Stimulated activated CD4-positive, alpha-beta T cell treated with anti-CD3 and anti-CD28 coated beads, TNF-alpha, amount 100 ng/mL, for 4 hours (primary cell): ENCODE data around the gene SCN11A.
"Not testable (repeated sequence)": the region's sequence is repeated elsewhere in the genome, so short reads cannot be mapped to it uniquely, and the experiment has no call there.

Experiments used
- DNase-seq, 3 experiments: peaks; one replicate each; pipeline ENCODE4 v3.0.0-alpha.2; 2020; ENCODE audit warnings: low read depth in 3 of 3

Gene SCN11A

DNA sequence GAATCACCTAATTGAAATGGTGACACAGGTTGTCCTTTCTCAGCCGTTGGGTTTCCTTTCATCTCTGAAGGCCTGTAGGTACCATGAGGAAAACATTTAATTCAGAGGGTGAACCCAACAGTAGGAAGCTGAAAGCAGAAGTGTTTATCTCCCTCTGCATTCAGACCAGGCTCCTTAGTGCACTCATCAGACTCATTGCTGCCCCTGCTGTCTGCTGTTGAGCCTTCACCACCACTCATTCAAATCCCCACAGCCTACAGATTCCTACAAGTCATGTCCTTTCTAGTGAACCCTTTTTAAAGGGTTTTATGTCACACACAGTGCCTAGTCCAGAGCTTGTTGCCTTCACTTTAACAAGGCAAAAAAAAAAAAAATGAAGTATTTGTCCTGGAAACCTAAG, 13.5 kb upstream of the SCN11A start:
- no peak for DNase-seq

DNA sequence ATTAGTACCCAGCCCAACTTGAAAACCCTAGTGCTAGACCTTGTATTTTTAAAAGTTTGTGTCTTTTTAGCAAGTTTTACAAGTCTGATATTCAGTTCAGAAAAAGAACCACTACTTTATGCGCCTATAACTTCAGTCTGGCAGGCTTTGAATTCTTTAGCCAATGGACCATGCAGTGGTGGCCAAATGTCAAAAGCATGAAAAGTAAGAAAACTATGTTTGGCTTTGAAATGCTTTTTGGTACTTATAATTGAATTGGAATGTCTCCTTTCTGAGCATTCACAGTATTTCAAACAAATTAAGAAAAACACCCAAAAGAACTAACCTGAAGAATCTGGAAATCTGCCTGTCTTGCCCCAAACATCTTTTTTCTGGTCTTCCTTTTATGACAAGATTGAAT, 12.9 kb upstream of the SCN11A start:
- DNase-seq, result no peak

DNA sequence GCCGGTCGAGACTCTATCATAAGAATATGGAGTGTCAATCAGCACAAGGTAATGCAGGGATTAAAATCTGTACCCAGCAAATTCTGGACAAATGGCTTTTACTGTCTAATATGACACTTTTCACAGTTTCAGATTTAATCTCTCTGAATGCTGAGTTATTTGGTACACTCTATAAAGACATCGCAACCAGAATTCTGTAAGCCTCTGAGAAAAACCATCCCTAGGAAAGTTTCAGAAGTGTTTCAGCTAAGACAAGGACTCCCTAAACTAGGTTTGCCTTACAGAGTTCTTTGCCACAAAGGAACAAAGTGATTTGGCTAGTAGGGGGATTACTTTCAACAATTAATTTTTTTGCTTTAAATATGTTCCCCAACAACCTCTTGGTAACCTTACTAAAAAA, 11.4 kb upstream of the SCN11A start:
- no peak for DNase-seq

DNA sequence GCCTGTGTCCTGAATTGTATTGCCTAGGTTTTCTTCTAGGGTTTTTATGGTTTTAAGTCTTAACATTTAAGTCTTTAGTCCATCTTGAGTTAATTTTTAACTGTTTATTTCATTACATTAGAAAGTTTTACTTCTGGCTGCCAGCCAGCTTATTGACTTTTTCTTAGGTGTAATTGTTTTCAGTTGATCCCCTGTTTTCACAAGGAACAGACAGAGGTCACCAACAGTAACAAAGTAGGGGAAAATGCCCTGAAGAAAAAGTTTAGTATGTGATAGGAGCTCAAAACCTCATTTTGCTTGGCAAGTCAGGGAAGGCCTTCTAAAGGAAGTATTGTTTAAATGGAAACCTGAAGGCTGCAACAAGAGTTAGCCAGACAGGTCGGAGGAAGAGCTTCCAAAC, 10.4 kb upstream of the SCN11A start:
- DNase-seq, result no peak

DNA sequence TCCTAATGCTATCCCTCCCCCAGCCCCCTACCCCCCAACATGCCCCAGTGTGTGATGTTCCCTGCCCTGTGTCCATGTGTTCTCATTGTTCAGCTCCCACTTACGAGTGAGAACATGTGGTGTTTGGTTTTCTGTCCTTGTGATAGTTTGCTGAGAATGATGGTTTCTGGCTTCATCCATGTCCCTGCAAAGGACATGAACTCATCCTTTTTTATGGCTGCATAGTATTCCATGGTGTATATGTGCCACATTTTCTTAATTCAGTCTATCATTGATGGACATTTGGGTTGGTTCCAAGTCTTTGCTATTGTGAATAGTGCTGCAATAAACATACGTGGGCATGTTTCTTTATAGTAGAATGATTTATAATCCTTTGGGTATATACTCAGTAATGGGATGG, 9.5 kb upstream of the SCN11A start:
- DNase-seq, result not testable (repeated sequence)

DNA sequence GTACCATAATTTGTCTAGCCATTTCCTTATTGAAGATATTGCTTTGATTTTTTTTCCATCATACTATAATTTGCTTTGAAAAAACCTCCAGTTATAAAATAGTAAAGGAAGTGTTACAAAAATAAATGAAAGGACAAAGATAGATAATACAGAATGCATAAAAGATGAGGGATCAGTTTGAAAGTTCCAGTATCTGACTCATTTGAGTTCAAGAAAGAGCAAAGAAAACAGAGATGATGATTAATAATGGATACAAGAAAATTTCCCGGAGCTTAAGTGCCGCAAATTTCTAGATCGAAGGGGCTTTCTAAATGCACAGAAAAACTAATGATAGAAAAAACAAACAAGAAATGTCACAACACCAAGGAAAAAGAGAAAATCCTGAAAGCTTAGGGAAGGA, 4.4 kb upstream of the SCN11A start:
- DNase-seq, result no peak

DNA sequence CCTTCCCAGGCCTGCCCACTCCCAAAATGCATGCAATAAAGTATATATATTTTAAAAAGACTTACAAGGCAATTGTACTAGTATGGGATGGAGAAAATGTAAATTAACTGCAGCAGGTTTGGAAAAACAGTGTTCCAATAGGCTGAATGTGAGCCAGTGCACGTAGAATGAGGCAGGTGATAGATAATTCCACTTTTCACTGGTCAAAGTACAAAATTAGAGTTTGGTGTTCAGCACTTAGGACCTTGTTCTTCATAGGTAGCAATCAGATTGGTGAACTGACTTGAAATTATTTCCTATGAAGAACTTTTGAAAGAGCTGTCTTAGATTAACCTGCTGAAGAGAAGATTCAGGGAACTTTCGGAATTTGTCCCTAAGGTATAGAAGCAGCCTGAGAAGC, 2.0 kb upstream of the SCN11A start:
- no peak for DNase-seq

DNA sequence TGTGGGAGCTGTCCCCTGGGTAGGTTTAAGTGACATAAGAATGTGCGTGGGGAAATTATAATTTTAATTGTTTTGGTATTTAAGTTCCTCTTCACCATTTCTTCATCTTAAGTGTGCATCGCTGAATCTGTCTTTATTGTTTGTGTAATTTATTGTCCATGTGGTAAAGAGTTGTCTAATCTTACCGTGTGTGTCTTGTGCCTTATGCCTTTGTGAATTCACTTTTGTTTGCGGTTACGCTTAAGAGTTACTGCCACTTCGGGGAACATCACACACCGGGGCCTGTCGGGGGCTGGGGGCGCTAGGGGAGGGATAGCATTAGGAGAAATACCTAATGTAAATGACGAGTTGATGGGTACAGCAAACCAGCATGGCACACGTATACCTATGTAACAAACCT, 839 bp upstream of the SCN11A start:
- DNase-seq, result no peak

DNA sequence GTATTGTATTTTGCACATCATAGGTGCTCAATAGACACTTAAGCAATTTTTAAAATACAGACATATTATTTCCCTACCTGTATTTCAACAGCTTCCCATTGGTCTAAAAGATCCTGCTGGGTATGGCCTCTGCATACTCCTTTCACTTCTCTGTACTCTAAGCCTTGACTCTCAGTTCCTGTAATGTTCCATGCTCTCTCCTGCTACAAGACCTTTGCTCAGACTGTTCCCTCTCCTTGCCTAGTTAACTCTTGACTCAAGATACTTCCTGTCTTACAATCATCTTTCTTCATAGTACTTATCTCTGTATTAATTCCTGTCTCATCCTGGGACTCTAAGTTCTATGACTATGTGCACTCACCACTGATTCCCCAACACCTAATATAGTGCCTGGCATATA, 1.7 kb downstream of the SCN11A start:
- DNase-seq, result no peak

DNA sequence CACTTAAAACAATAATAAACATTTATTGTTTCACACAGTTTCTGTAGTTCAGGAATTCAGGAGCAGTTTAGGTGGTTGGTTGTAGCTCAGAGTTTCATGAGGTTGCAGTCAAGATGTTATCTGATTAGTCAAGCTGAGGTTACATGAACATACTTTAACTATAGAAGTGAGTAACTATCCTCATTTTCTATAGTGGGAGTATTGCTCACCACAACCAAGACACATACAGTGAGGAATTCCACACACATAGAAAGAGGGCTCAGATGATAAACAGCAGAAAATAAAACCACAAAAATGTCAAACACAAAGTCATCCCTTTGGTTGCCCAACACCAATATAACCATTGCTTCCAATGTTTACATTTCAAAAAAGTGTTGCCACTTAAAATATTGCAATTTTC, 13.6 kb downstream of the SCN11A start:
- DNase-seq, result no peak

DNA sequence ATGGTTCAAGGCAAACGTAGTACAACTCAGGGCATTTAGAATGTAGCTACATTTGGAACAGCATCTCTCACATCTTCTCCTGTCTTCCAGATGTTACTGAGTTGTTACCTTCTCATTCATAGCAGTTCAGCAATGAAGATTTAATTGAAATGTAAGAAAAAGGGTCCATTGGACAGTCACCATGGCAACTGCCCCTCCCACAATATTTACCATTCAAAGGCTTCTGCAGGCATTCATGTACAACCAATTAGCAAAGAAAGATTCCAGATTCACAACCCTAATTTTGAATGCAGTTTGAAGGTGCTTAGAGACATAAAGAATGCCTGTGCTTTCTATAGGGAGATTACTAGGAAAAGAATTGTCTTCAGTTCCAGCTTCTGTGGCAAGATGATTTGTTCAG, 22.2 kb downstream of the SCN11A start:
- DNase-seq, result no peak

DNA sequence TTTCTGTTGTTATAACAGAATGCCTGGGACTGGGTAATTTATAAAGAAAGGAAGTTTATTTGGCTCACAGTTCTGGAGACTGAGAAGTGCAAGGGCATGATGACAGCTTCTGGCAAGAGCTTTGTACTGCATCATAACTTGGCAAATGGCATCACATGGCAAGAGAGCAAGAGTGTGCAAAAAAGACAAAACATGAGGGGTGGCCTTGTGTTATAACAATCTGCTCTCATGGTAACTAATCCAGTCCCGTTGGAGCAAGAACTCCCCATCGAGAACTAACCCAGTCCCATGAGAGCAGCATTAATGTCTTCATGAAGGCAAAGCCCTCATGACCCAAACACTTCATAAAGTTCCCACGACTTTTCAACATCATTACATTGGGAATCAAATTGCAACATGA, 23.2 kb downstream of the SCN11A start:
- no peak for DNase-seq

DNA sequence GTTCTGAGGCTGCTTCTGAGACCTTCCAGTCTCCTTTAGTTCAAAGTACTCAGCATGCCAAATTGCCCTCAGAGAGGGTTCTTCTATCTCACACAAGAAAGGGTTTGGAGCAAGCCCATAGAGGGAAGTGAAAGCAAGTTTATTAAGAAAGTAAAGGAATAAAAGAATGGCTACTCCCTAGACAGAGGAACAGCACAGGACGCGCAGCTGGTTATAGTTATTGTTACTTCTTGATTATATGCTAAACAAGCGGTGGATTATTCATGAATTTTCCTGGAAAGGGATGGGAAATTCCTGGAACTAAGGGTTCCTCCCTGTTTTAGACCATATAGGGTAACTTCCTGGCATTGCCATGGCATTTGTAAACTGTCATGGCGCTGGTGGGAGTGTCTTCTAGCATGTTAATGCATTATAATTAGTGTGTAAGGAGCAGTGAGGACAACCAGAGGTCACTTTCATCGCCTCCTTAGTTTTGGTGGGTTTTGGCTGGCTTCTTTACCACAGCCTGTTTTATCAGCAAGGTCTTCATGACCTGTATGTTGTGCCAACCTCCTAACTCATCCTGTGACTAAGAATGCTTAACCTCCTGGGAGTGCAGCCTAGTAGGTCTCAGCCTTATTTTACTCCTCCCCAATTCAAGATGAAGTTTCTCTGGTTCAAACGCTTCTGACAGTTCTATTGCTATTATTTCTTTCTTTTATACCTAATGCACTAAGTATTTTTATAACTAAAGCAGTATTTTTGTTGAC, 26.3 kb downstream of the SCN11A start:
- no peak for DNase-seq

DNA sequence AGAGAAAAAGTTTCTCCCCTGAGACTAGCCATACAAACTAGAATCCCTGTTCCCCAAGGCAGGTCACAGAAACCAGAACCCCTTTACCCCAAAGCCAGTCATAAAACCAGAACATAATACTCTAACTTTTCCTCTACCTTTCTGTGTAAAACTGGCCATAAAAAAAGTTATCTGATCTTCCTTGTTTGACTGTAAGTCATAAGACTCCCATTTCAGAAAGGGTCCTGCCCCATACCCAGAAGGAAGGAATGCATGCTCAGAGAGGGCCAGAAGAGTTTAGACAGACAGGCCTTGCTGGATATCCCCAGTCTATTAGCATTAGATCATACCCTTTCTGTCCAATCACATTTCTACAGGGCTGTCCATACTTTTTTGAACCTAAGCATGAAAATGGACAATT, 27.2 kb downstream of the SCN11A start:
- DNase-seq, result no peak

DNA sequence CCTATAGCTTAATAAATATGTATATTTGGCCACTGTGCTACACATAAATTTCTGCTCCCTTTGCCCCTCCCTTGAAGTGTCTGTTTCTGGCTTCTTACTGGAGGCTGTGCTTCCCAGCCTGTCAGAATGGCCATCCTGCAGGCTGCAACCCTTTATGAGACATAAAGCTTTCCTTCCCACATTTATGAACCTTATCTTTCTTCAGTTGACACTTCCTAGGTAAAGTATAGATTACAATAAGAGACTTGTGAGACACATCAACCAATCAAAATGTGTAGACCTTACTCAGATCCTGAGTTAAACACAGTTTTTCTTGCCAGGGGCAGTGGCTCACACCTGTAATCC, 29.5 kb downstream of the SCN11A start:
- no peak for DNase-seq

DNA sequence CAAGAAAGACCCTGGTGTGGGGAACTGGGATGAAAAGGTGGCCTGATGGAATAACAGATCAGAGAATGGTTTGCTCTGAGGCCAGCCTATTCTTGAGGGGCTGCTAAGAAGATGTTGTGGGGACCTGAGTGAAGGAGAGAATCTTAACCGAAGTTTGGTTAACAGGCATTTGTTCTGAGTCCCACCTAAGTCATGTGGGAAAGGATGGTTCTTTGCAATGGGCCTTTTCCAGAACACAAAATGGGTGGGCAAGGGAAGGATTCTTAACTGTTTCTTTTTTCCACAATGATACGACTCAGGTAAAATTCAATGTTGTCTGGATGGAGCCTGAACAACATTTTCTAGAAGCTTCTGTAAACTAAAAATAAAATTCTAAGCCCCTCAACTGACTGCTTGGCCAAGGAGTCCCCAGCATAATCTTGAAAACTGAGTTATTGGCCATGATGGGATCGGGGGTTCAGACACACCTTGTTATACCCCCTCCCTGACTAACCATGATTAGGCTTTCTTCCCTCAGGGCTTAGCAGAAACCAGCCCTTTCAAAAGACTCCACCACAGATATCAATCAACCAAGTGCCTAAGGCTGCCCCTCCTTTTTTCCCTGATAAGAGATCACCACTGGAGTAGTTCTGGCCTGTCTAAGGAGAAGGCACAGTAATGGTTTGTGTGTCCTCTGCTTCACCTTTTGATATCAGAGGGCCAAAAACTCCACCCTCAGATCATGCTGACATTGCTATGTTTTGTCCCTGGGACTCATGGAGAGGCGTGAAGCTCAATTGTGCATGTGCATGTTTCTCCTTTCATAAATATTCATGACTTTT, 30.1 kb downstream of the SCN11A start:
- no peak for DNase-seq

DNA sequence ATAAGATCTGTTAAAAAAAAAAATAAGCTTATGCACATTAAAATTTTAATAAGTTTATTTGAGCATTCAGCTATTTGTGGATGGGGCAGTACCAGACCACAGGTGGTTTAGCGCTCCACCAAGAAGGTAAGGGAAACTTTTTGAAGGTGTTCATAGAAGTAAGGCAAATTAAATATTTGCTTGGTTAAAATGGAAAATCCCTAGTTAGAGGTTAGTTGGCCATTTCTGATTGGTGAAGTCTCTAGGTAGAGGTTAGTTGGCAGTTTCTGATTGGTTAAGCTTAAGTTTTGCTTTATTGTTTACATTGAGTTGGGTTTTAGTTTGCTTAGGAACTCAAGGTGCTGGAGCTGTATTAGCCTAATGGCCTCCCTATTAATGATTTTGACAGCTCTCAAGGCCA, 30.7 kb downstream of the SCN11A start:
- DNase-seq, result no peak

DNA sequence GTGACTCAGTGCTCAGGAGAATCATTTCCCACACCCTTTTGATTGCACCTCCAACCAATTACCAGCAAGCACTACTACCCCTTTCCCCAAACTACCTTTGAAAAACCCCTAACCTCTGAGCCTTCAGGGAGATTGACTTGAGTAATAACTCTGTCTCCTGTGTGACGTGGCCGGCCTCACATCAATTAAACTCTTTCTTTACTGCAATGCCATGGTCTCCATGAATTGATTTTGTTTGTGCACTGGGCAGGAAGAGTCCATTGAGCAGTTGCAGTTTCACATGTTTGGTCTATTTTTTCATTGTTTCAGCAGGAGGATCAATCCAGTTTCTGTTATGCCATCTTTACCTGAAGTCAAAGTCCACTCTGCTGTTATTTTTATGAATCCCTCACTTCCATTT, 32.4 kb downstream of the SCN11A start:
- DNase-seq, result no peak

DNA sequence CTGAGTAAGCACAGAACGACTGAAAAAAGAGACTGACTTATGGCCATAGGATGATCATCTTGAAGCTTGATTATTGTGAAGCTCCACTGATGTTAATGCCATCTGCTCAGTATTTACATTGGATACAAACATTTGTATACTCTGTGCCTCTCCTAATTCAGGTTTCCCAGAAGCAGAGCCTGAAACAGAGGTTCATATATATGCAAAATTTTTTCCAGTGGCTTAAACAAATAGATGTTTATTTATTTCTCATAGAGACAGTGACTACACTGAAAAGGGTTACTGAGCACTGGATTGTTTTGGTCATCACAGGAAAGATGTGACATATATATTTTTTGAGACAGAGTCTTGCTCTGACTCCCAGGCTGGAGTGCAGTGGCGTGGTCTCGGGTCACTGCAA, 36.3 kb downstream of the SCN11A start:
- no peak for DNase-seq

DNA sequence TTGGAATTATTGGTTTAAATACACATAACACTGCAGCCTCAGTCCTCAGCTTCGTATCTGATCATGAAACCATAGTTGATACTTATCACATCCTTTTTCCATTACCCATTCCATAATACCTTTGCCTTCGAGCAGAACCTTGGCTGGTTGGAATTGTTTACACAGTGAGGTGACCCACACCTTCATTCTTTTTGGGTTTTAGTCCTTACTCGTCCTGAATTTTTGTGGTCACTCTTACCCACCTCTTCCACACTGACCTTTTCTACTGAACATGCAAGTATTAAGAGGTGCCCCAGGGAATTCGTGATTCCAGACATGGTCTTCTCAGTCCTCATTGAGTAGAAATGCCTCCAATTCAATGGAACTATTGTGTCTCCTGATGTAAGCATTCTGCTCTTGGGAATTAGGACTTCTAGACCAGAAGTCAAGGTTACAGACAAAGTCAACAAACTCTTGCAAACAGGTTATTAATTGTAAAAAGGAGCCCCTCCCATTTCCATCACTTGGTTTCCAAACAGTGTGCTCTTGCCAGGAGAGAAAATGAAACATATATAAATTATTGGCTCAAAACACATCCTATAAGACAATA, 37.7 kb downstream of the SCN11A start:
- no peak for DNase-seq

DNA sequence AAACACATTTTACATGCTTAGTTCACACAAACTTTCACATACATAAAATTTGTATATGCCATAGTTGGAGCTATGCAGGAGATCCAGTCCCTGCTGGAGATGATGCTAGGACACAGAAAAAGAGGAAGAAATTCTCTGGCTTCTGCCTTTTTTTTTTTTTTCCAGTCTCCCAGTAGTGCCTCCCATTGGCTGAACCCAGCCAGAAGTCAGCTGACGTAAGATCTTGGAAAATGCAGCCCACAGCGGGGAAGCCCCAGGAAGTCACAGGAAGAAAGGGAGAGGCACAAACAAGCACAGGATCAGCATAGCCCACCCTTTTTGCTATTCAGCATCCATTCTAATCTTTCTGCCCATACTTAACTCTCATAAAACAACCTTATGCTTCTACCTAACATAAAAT, 38.5 kb downstream of the SCN11A start:
- no peak for DNase-seq

DNA sequence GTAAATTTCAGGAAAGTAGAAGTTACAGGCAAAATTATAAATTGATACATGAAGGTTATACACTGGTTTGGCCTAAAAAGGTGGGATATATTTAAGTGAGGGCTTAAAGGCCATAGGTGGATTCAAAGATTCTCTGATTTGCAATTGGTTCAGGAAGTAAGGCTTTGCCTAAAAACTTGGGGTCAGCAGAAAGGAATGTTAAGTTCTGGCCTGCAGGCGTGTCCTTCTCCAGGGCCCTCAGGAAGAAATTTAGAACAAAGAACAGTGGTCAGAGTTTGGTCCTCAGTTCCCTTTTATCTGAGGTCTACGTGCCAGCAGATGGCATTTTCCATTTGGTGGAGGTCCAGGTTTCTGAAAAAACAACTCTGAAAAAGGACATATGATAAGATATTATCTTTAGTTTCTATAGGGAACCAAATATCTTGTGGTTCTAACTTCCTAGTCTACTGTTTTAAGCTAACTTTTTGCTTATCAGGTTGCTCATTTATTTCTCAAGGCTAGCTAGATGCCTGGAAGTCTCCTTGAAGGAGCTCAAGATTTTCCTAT, 40.5 kb downstream of the SCN11A start:
- DNase-seq, result no peak

DNA sequence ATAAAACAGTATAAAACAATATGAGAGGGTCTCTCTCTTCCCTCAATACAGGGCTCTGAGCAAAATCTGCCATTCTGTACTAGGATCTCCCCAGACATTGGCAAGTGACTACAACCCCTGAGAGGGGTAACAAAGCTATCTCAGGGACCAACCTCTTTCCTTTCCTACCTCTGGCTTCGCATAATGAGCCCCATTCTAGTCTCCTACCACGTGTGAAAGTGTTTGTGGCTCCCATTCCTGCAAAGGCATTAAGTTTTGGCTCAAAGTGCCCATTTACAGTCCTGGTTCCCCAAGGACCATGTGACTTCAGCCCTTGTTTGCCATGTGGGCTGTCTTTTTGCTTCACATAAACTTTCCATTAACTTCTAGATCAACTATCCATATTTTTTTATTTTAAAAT, 46.4 kb downstream of the SCN11A start:
- no peak for DNase-seq
